Peyer's patch (tissue), 4 donors: Measurements from ENCODE around the gene OR56B4.
"Not testable (repeated sequence)": the region's sequence is repeated elsewhere in the genome, so short reads cannot be mapped to it uniquely, and the experiment has no call there.

ENCODE experiments used
- CTCF ChIP-seq, 6 experiments: fragments of 450-650 bp in 4 of 6; fragments of 200-600 bp in 2 of 6; sonication (generic) in 1 of 6; IDR thresholded peaks; one replicate each; pipeline ENCODE4 v1.5.1; 2017 to 2019; ENCODE audit warnings: antibody characterized with exemption in 6 of 6, mild to moderate bottlenecking in 3 of 6, moderate library complexity in 1 of 6
- POLR2A ChIP-seq, 2 donors: fragments of 450-650 bp; IDR thresholded peaks; one replicate each; pipeline ENCODE4 v1.5.1; 2017; ENCODE audit warnings: antibody characterized with exemption in 2 of 2, mild to moderate bottlenecking in 2 of 2, moderate library complexity in 2 of 2

GRCh38 chr11:6076443-6076842, 31.0 kb upstream of the OR56B4 start:
- TF ChIP-seq POLR2A, CTCF (IDR thresholded peaks at IDR 0.05): not testable (repeated sequence)
